Measurements from ENCODE around the gene C21orf58. TPM values are rescaled to one million over a fixed set of nuclear protein-coding genes. Genes with fewer than 3 reads are reported as not detected.

Gene C21orf58
- total RNA-seq, 2 experiments from 2014 or later: 23.9 to 25.2 TPM

GRCh38 chr21:46362946-46363345, 39.3 kb upstream of the C21orf58 start:
- Mint-ChIP-seq H3K27me3 (no peaks in the 10 kb centered on the region), H3K4me1 (ENCODE audit: low read depth) (peaks cover 8% of the 10 kb centered on the region), H3K4me3 (no peak overlapping the region), H3K36me3 (ENCODE audit: low read depth) (peaks cover 42% of the 10 kb centered on the region), H3K27ac (no peak overlapping the region), H3K9me3 (no peaks in the 10 kb centered on the region)
- CTCF ChIA-PET: no interaction called here
- intact Hi-C loops (cut with micrococcal nuclease): no loop called here
- TF ChIP-seq CTCF (IDR thresholded peaks at IDR 0.05): no peak
- POLR2A ChIA-PET: no interaction called here
- ATAC-seq: no peak
- no peak for DNase-seq

- H3K9me3 Mint-ChIP-seq: no peaks in the 10 kb centered on the region
- ChIA-PET POLR2A (no interaction called here), CTCF (no interaction called here)
- peaks cover 41% of the 10 kb centered on the region for H3K36me3 Mint-ChIP-seq (ENCODE audit: low read depth)
- no peak for TF ChIP-seq CTCF (IDR thresholded peaks at IDR 0.05)
- H3K4me1 Mint-ChIP-seq (ENCODE audit: low read depth): peaks cover 5% of the 10 kb centered on the region
- no peak overlapping the region for H3K4me3 Mint-ChIP-seq
- no peak overlapping the region for H3K27ac Mint-ChIP-seq
- DNase-seq (no peak), ATAC-seq (no peak)
- intact Hi-C loops (cut with micrococcal nuclease): no loop called here
- H3K27me3 Mint-ChIP-seq: no peaks in the 10 kb centered on the region
Measured at GRCh38 chr21:46361935-46362334, 38.3 kb upstream of the C21orf58 start.

GRCh38 chr21:46361176-46361575, 37.5 kb upstream of the C21orf58 start:
- intact Hi-C loops (cut with micrococcal nuclease): no loop called here
- POLR2A ChIA-PET: no interaction called here
- CTCF ChIA-PET: no interaction called here
- H3K4me3 Mint-ChIP-seq: no peak overlapping the region
- no peaks in the 10 kb centered on the region for H3K27me3 Mint-ChIP-seq
- peaks cover 40% of the 10 kb centered on the region for H3K36me3 Mint-ChIP-seq (ENCODE audit: low read depth)
- DNase-seq: no peak
- TF ChIP-seq CTCF (IDR thresholded peaks at IDR 0.05): no peak
- H3K27ac Mint-ChIP-seq: no peak overlapping the region
- ATAC-seq: no peak
- H3K9me3 Mint-ChIP-seq: no peaks in the 10 kb centered on the region
- peaks cover 4% of the 10 kb centered on the region for H3K4me1 Mint-ChIP-seq (ENCODE audit: low read depth)

GRCh38 chr21:46357684-46358425, 34.2 kb upstream of the C21orf58 start:
- H3K27ac Mint-ChIP-seq: no peak overlapping the region
- no peak for DNase-seq
- CTCF ChIA-PET: interaction anchor here (0.6 to 1.1 kb wide), 2 partner anchors 11 to 13 kb away, joined by 3 read pairs; no protein-coding TSS in a partner anchor
- intact Hi-C loops (cut with micrococcal nuclease): no loop called here
- H3K4me1 Mint-ChIP-seq (ENCODE audit: low read depth): peaks cover 3% of the 10 kb centered on the region
- H3K9me3 Mint-ChIP-seq: no peaks in the 10 kb centered on the region
- H3K27me3 Mint-ChIP-seq: no peaks in the 10 kb centered on the region
- H3K4me3 Mint-ChIP-seq: no peak overlapping the region
- no peak for TF ChIP-seq CTCF (IDR thresholded peaks at IDR 0.05)
- ATAC-seq: no peak
- POLR2A ChIA-PET: no interaction called here
- H3K36me3 Mint-ChIP-seq (ENCODE audit: low read depth): peaks cover 36% of the 10 kb centered on the region

GRCh38 chr21:46357335-46357604, 33.6 kb upstream of the C21orf58 start:
- no peak for DNase-seq
- Mint-ChIP-seq H3K4me3 (no peak overlapping the region), H3K9me3 (no peaks in the 10 kb centered on the region), H3K27me3 (no peaks in the 10 kb centered on the region), H3K27ac (no peak overlapping the region), H3K36me3 (ENCODE audit: low read depth) (peaks cover 34% of the 10 kb centered on the region), H3K4me1 (ENCODE audit: low read depth) (peaks cover 3% of the 10 kb centered on the region)
- intact Hi-C loops (cut with micrococcal nuclease): no loop called here
- ChIA-PET POLR2A (no interaction called here), CTCF (no interaction called here)
- no peak for ATAC-seq
- TF ChIP-seq CTCF (IDR thresholded peaks at IDR 0.05): no peak
